Epithelial cell of esophagus (primary cell): ENCODE results near the gene GYPC.
"Not testable (repeated sequence)": the region's sequence is repeated elsewhere in the genome, so short reads cannot be mapped to it uniquely, and the experiment has no call there.

ENCODE experiments used
- DNase-seq: peaks from one replicate; pipeline ENCODE4 v3.0.0; 2010; ENCODE audit warnings: low read depth
- H3K4me3 ChIP-seq: 2 replicates; pipeline ENCODE4 v1.5.1; 2011; ENCODE audit warnings: mild to moderate bottlenecking, low read length, control low read depth
- CTCF ChIP-seq: IDR thresholded peaks from 2 replicates; pipeline ENCODE4 v1.5.1; 2011; ENCODE audit warnings: low read depth, mild to moderate bottlenecking, low read length, control low read depth, inconsistent platforms; ENCODE audit not compliant: insufficient read depth; ENCODE audit errors: missing control alignments

Gene GYPC

GRCh38 chr2:126686286-126686685, 30.3 kb downstream of the GYPC start:
- H3K4me3 ChIP-seq, result no peak overlapping the region
- no peak for TF ChIP-seq CTCF
- DNase-seq, result no peak

- DNase-seq, result no peak
- TF ChIP-seq CTCF, result no peak
- no peak overlapping the region for H3K4me3 ChIP-seq
These were observed 31.0 kb downstream of the GYPC start for GRCh38 chr2:126686841-126687485.

DNA sequence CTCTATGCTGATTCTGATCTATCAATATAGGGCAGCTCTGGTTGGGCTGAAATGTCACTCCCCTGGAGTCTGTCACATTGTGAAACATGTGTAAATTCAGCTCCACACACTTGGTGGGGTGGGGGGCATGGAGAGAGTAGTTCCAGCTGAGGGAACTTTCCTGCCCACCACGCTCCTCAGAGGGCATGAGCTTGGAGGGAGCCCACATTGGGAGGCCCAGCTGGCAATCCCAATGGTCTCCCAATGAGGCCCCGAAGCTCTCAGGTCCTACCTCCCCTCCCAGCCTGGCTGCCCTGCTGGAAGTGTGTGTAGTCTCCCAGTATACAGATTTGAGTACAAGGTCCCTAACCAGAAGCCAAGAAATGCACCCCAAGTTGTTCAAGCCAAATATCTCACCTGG, 31.5 kb downstream of the GYPC start:
- H3K4me3 ChIP-seq, result no peak overlapping the region
- no peak for DNase-seq
- no peak for TF ChIP-seq CTCF

DNA sequence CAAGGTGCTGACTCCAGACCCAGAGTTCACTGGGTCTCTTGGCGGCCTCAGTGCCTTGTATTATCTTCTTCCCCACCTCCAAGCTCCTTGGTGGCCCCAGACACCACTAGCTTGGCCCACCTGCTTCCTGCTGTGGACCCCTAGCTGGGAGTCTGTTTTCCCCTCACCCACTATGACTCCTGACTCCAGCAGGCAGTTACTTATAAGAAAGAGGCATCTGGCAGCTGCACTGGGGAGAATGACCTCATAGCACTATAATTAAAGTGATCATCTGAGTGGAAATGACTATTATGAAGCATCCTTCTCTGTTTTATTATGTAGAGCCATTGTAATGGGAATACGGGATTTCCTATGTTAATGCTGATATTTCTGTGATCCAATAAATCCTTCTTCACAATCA, 32.6 kb downstream of the GYPC start:
- not testable (repeated sequence) for H3K4me3 ChIP-seq, DNase-seq

DNA sequence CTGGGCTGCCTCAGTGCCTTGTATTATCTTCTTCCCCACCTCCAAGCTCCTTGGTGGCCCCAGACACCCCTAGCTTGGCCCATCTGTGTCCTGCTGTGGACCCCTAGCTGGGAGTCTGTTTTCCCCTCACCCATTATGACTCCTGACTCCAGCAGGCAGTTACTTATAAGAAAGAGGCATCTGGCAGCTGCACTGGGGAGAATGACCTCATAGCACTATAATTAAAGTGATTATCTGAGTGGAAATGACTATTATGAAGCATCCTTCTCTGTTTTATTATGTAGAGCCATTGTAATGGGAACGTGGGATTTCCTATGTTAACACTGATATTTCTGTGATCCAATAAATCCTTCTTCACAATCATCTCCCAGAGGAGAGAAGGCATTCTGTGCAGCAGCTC, 36.3 kb downstream of the GYPC start:
- DNase-seq, H3K4me3 ChIP-seq: not testable (repeated sequence)

DNA sequence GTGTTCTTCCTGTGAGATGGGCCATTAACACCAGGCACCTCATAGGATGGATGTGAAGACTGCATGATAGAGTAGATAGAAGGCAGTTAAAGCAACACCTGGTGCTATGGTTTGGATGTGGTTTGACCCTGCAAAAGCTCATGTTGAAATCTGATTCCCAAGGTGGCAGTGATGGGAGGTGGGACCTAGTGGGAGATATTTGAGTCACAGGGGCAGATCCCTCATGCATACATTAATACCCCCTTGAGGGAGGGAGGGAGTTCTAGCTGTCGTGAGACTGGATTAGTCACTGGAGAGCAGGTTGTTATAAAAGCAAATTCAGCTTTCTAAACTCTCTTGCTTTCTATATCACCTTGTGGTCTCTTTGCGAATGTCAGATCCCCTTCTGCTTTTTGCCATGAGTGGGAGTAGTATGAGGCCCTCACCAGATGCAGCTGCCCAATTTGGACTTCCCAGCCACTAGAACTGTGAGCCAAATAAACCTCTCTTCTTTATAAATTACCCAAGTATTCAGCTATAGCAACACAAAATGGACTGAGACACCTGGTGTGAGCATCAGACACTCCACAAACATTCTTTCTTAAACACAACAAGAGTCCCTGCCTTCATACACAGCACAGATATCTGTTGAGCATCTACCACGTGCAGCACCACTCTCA, 37.1 kb downstream of the GYPC start:
- not testable (repeated sequence) for H3K4me3 ChIP-seq

DNA sequence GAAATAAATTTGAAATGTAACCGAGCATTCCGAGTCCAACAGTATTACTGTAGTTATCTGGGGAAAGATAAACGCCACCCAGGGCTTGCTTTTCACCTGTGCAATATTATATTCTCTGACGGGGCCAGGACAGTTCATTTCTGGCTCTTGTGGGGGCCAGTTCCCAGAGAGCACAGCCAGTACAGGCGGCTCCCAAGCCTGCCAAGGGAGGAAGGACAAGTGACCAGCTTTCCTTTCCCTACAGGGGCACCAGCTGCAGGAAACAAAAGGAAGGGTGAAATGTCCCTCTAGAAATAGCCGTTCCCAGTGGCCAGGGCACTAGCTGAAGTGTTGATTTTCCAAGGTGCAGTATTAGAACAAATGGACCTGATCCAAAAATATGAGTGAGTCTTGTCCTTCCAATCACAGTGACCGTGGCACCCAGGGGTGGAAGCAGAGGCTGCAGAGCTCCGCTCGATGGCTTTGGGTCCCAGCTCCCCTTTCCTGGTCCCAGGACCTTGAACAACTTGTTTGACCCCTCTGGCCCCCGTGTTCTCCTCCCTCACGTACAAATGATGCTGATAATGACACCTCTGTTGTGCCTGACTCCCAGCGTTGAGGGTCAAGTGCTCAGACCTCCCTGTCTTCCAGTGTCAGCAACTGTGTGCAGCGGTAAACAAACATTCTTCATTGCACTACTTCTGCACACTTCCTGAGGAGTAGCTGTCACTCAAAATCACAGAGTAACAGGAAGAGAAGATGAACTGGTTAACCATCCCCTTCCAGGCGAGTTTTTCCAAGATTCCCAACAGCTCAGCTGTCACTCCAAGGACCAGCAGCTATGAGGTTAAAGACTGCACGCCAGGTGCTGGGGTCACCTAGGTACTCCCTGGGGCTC, 40.9 kb downstream of the GYPC start:
- no peak for TF ChIP-seq CTCF
- H3K4me3 ChIP-seq, result no peak overlapping the region

More for the DNA sequence above, 37.1 kb downstream of the GYPC start:
- not testable (repeated sequence) for DNase-seq

DNA sequence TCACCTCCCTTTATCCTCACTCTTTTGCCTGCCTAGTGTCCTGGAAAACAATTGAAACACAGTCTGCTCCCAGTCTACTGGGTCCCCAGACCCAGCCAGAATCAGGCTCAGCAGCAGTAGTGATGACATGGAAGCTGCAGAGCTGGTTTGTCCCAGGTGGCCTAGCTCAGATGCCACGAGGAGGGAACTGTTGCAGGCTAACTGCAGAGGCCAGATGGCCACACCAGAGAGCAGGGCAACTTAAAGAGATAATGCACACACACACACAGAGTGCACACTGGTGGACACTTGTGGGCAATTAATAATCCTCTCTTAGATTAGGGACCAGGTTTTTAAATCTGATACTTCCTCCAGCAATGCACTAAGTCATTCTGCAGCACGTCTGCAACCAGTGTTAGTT, 42.4 kb downstream of the GYPC start:
- no peak for TF ChIP-seq CTCF
- no peak for DNase-seq
- no peak overlapping the region for H3K4me3 ChIP-seq

More for the DNA sequence above, 40.9 kb downstream of the GYPC start:
- no peak for DNase-seq
